Peyer's patch (tissue), 4 donors: ENCODE results near the gene ATAD3C. TPM values are rescaled to one million over a fixed set of nuclear protein-coding genes. Genes with fewer than 3 reads are reported as not detected.
"Not testable (repeated sequence)": the region's sequence is repeated elsewhere in the genome, so short reads cannot be mapped to it uniquely, and the experiment has no call there.

ENCODE experiments used
- DNase-seq, 3 donors: peaks; one replicate each; pipeline ENCODE4 v3.0.0-alpha.2; 2017 to 2019
- H3K27ac ChIP-seq, 4 donors: fragments of 200-600 bp; sonication (generic); one replicate each; pipeline ENCODE4 v1.5.1; 2016 to 2019
- H3K27me3 ChIP-seq, 2 donors: fragments of 200-600 bp; sonication (generic); one replicate each; pipeline ENCODE4 v1.5.1; 2019
- H3K36me3 ChIP-seq, 3 donors: fragments of 200-600 bp; sonication (generic); one replicate each; pipeline ENCODE4 v1.5.1; 2016 to 2019
- H3K4me1 ChIP-seq, 4 donors: fragments of 200-600 bp; sonication (generic); one replicate each; pipeline ENCODE4 v1.5.1; 2016 to 2019
- H3K4me3 ChIP-seq, 4 donors: fragments of 200-600 bp; sonication (generic); 1 replicate in 3 of 4; 2 replicates in 1 of 4; pipeline ENCODE4 v1.5.1; 2016 to 2019; ENCODE audit warnings: mild to moderate bottlenecking in 1 of 4
- H3K9me3 ChIP-seq, 4 donors: fragments of 200-600 bp; sonication (generic); one replicate each; pipeline ENCODE4 v1.5.1; 2016 to 2019; ENCODE audit warnings: mild to moderate bottlenecking in 1 of 4
- POLR2A ChIP-seq, 2 donors: fragments of 450-650 bp; IDR thresholded peaks; one replicate each; pipeline ENCODE4 v1.5.1; 2017; ENCODE audit warnings: antibody characterized with exemption in 2 of 2, mild to moderate bottlenecking in 2 of 2, moderate library complexity in 2 of 2
- total RNA-seq, 4 donors: library from RNA; depleted of rRNA; stranded (reverse); fragments of >200 nt; gene quantifications; one replicate each; pipeline ENCODE4 v1.1.0, GENCODE V29; 2016
- TF ChIP-seq, protein P1 (sequence below), 6 experiments: fragments of 450-650 bp in 4 of 6; fragments of 200-600 bp in 2 of 6; sonication (generic) in 1 of 6; IDR thresholded peaks; one replicate each; pipeline ENCODE4 v1.5.1; 2017 to 2019; ENCODE audit warnings: antibody characterized with exemption in 6 of 6, mild to moderate bottlenecking in 3 of 6, moderate library complexity in 1 of 6

The ATAD3C gene
- total RNA-seq, 4 donors from 2014 or later = 0.27 TPM; not detected in 3

DNA sequence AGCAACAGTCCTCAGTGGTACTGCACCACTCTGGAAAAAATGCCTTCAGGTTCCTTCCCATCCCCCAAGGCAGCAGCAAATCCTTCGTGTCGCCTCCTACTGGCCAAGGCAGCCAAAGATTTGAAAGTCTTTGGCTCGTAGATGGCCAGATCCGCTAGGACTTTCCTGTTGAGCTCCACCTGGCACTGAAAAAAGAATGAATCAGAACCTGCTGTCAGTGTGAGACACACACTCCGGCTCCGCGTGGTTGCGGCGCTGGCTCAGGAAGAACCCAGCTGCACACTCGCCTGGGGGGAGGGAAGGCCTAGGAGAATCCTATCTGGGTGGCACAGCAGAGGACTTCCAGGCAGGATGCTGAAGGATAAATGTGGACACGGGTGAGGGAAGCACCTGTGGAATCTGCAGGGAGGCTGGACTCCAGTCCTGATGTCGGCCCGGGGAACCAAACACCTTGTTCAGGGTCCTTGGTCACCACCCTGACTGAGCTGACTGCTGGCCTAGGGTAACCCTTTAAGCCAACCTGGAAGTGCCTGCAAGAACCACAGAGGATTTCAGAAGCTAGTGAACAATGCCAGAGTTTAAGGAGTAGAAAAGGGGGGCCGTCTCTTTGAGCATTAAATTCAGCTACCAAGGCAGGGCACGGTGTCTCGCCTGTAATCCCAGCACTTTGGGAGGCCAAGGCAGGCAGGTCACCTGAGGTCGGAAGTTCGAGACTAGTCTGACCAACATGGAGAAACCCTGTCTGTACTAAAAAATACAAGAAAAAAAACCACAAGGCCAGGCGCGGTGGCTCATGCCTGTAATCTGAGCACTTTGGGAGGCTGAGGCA lies 47.2 kb upstream of the ATAD3C start:
- no peak overlapping the region for H3K4me3 ChIP-seq
- H3K9me3 ChIP-seq = no peaks in the 10 kb centered on the region
- peaks cover 3 to 44% (median 21%) of the 10 kb centered on the region in 4 donors for H3K4me1 ChIP-seq
- no peak overlapping the region for H3K27ac ChIP-seq
- peaks cover 0 to 55% (median 0%) of the 10 kb centered on the region in 3 donors for H3K36me3 ChIP-seq
- H3K27me3 ChIP-seq = no peaks in the 10 kb centered on the region
- TF ChIP-seq, protein P1, sequence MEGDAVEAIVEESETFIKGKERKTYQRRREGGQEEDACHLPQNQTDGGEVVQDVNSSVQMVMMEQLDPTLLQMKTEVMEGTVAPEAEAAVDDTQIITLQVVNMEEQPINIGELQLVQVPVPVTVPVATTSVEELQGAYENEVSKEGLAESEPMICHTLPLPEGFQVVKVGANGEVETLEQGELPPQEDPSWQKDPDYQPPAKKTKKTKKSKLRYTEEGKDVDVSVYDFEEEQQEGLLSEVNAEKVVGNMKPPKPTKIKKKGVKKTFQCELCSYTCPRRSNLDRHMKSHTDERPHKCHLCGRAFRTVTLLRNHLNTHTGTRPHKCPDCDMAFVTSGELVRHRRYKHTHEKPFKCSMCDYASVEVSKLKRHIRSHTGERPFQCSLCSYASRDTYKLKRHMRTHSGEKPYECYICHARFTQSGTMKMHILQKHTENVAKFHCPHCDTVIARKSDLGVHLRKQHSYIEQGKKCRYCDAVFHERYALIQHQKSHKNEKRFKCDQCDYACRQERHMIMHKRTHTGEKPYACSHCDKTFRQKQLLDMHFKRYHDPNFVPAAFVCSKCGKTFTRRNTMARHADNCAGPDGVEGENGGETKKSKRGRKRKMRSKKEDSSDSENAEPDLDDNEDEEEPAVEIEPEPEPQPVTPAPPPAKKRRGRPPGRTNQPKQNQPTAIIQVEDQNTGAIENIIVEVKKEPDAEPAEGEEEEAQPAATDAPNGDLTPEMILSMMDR (IDR thresholded peaks at IDR 0.05) = peak in 4 of 6 experiments; percentile 19 to 57 (median 46)
- no peak for TF ChIP-seq POLR2A (IDR thresholded peaks at IDR 0.05)
- DNase-seq = no peak

- Histone ChIP-seq H3K4me1 (peaks cover under 1 to 40% (median 23%) of the 10 kb centered on the region in 4 donors), H3K36me3 (peaks cover 0 to 48% (median 0%) of the 10 kb centered on the region in 3 donors)
- H3K27ac ChIP-seq, H3K27me3 ChIP-seq, DNase-seq, H3K4me3 ChIP-seq, H3K9me3 ChIP-seq: not testable (repeated sequence)
Measured at GRCh38 chr1:1402901-1403392, 46.5 kb upstream of the ATAD3C start.

GRCh38 chr1:1403653-1404052 lies 45.8 kb upstream of the ATAD3C start:
- Histone ChIP-seq H3K27me3 (no peaks in the 10 kb centered on the region), H3K4me3 (no peak overlapping the region), H3K9me3 (no peaks in the 10 kb centered on the region), H3K4me1 (peaks cover 0 to 43% (median 20%) of the 10 kb centered on the region in 4 donors), H3K27ac (no peak overlapping the region), H3K36me3 (peaks cover 0 to 46% (median 0%) of the 10 kb centered on the region in 3 donors)
- TF ChIP-seq, protein P1 (IDR thresholded peaks at IDR 0.05) = no peak
- TF ChIP-seq POLR2A (IDR thresholded peaks at IDR 0.05) = no peak
- DNase-seq = no peak

- no peak for DNase-seq
- Histone ChIP-seq H3K27me3 (no peaks in the 10 kb centered on the region), H3K9me3 (no peaks in the 10 kb centered on the region), H3K27ac (peak overlapping the region; percentile 88 to 95 (median 91)), H3K4me1 (peaks cover 0 to 33% (median 12%) of the 10 kb centered on the region in 4 donors), H3K36me3 (peaks cover 0 to 40% (median 0%) of the 10 kb centered on the region in 3 donors), H3K4me3 (peak overlapping the region; percentile 74 to 100 (median 88))
- TF ChIP-seq, protein P1 (IDR thresholded peaks at IDR 0.05) = no peak
- TF ChIP-seq POLR2A (IDR thresholded peaks at IDR 0.05) = no peak
Measured at GRCh38 chr1:1406101-1406820, 43.2 kb upstream of the ATAD3C start.

- no peaks in the 10 kb centered on the region for H3K9me3 ChIP-seq
- H3K36me3 ChIP-seq = peaks cover 0 to 34% (median 0%) of the 10 kb centered on the region in 3 donors
- H3K27ac ChIP-seq = peak within 1 kb of the TSS; percentile 88 to 95 (median 91)
- TF ChIP-seq POLR2A (IDR thresholded peaks at IDR 0.05) = peak; percentile 69 to 72
- TF ChIP-seq, protein P1 (IDR thresholded peaks at IDR 0.05) = peak in 1 of 6 experiments; percentile 3
- peak; percentile 95 to 98 (median 97) for DNase-seq
- peak within 1 kb of the TSS; percentile 74 to 100 (median 88) for H3K4me3 ChIP-seq
- no peaks in the 10 kb centered on the region for H3K27me3 ChIP-seq
- H3K4me1 ChIP-seq = peaks cover 0 to 27% (median 12%) of the 10 kb centered on the region in 4 donors
Measured at GRCh38 chr1:1406821-1407635, 42.5 kb upstream of the ATAD3C start, which contains the start of gene MRPL20. TSS of gene MRPL20 (minus strand) at chr1:1407293. CDS start at chr1:1407217, 76 bp downstream.
